Neural cell (in vitro differentiated cells): ENCODE measurements around the gene PANK4.

Source experiments
- CTCF ChIP-seq: fragments of 450-650 bp; IDR thresholded peaks from 2 replicates; pipeline ENCODE4 v1.5.1; 2014; ENCODE audit warnings: antibody characterized with exemption, mild to moderate bottlenecking, moderate library complexity; ENCODE audit not compliant: poor library complexity, severe bottlenecking
- EP300 ChIP-seq: fragments of 450-650 bp; conservative IDR thresholded peaks from 2 replicates; pipeline ENCODE4 v1.6.1; 2014; ENCODE audit warnings: antibody characterized with exemption, mild to moderate bottlenecking, moderate library complexity; ENCODE audit not compliant: poor library complexity, severe bottlenecking
- EZH2 ChIP-seq: fragments of 200-600, 300-800 bp; shearing (Covaris generic), sonication (generic); IDR thresholded peaks from 2 replicates; pipeline ENCODE4 v1.6.1; 2014; ENCODE audit warnings: antibody characterized with exemption, low read length, borderline replicate concordance, mild to moderate bottlenecking; ENCODE audit not compliant: insufficient read depth, poor library complexity, severe bottlenecking
- MXI1 ChIP-seq: fragments of 450-650 bp; conservative IDR thresholded peaks from 2 replicates; pipeline ENCODE4 v1.6.1; 2014; ENCODE audit warnings: antibody characterized with exemption, mild to moderate bottlenecking; ENCODE audit not compliant: poor library complexity, severe bottlenecking
- POLR2AphosphoS5 ChIP-seq: IDR thresholded peaks from 2 replicates; pipeline ENCODE4 v1.6.1; 2012
- RAD21 ChIP-seq: fragments of 450-650 bp; conservative IDR thresholded peaks from 2 replicates; pipeline ENCODE4 v1.6.1; 2014; ENCODE audit warnings: antibody characterized with exemption, mild to moderate bottlenecking, moderate library complexity
- REST ChIP-seq: IDR thresholded peaks from 2 replicates; pipeline ENCODE4 v1.6.1; 2012; ENCODE audit warnings: borderline replicate concordance
- SMC3 ChIP-seq: fragments of 450-650 bp; conservative IDR thresholded peaks from 2 replicates; pipeline ENCODE4 v1.6.1; 2014; ENCODE audit warnings: antibody characterized with exemption, mild to moderate bottlenecking, moderate library complexity; ENCODE audit not compliant: poor library complexity
- TAF1 ChIP-seq: IDR thresholded peaks from 2 replicates; pipeline ENCODE4 v1.6.1; 2012; ENCODE audit warnings: low read depth

GRCh38 chr1:2538376-2538775, 12.0 kb upstream of the PANK4 start:
- no peak for TF ChIP-seq CTCF
- TF ChIP-seq REST, result no peak
- no peak for TF ChIP-seq RAD21
- no peak for TF ChIP-seq EP300
- TF ChIP-seq TAF1, result no peak
- no peak for TF ChIP-seq EZH2
- no peak for TF ChIP-seq POLR2AphosphoS5
- TF ChIP-seq MXI1, result no peak
- TF ChIP-seq SMC3, result no peak
